PFSK-1 (cell line): Measurements from ENCODE around the gene PELI2.

Experiments used
- FOXP2 ChIP-seq: optimal IDR thresholded peaks from 2 replicates; pipeline ENCODE3; 2011; ENCODE audit warnings: borderline replicate concordance, control low read depth, inconsistent platforms; ENCODE audit not compliant: insufficient read depth; ENCODE audit errors: extremely low read length, extremely low read depth
- POLR2AphosphoS5 ChIP-seq: IDR thresholded peaks from 2 replicates; pipeline ENCODE4 v1.6.1; 2012; ENCODE audit warnings: low read depth, mild to moderate bottlenecking, control low read depth, low read length, moderate library complexity
- SIN3A ChIP-seq: IDR thresholded peaks from 2 replicates; pipeline ENCODE4 v1.6.1; 2012; ENCODE audit warnings: mild to moderate bottlenecking, low read length, moderate library complexity, borderline replicate concordance; ENCODE audit not compliant: insufficient read depth
- TAF1 ChIP-seq: IDR thresholded peaks from 2 replicates; pipeline ENCODE4 v1.6.1; 2012; ENCODE audit warnings: low read length, control low read depth, borderline replicate concordance; ENCODE audit not compliant: insufficient read depth
- TF ChIP-seq, protein P1 (sequence below), 2 experiments: IDR thresholded peaks; 2 replicates each; pipeline versions ENCODE4 v1.6.1 to v1.8.0; 2011 to 2012; ENCODE audit warnings: low read depth in 2 of 2, low read length in 2 of 2, control low read depth in 1 of 2, inconsistent platforms in 1 of 2, mild to moderate bottlenecking in 1 of 2, moderate library complexity in 1 of 2; ENCODE audit not compliant: insufficient read depth in 1 of 2

DNA sequence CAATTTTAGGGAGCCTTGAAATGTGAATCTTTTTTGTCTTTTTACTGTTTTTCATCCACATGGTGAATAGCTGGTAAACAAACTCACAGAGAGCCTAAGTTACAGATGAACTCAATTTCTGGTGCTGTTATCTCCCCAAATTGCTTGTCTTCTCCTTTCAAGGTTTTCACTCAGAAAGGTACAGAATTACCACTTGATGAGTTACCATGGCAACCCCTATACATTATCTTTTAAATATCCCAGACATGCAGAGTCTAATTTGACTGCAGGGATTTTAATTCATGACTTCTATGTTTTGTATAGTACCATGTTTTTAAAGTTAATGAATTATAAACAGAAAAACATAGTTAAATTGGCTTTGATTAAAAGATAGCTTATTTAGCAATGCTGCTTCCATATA is 203.7 kb downstream of the PELI2 start:
- TF ChIP-seq, protein P1, sequence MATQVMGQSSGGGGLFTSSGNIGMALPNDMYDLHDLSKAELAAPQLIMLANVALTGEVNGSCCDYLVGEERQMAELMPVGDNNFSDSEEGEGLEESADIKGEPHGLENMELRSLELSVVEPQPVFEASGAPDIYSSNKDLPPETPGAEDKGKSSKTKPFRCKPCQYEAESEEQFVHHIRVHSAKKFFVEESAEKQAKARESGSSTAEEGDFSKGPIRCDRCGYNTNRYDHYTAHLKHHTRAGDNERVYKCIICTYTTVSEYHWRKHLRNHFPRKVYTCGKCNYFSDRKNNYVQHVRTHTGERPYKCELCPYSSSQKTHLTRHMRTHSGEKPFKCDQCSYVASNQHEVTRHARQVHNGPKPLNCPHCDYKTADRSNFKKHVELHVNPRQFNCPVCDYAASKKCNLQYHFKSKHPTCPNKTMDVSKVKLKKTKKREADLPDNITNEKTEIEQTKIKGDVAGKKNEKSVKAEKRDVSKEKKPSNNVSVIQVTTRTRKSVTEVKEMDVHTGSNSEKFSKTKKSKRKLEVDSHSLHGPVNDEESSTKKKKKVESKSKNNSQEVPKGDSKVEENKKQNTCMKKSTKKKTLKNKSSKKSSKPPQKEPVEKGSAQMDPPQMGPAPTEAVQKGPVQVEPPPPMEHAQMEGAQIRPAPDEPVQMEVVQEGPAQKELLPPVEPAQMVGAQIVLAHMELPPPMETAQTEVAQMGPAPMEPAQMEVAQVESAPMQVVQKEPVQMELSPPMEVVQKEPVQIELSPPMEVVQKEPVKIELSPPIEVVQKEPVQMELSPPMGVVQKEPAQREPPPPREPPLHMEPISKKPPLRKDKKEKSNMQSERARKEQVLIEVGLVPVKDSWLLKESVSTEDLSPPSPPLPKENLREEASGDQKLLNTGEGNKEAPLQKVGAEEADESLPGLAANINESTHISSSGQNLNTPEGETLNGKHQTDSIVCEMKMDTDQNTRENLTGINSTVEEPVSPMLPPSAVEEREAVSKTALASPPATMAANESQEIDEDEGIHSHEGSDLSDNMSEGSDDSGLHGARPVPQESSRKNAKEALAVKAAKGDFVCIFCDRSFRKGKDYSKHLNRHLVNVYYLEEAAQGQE (IDR thresholded peaks at IDR 0.05; ENCODE audit: insufficient read depth in 1 of 2, low read depth in 2 of 2, low read length in 2 of 2) = no peak
- TF ChIP-seq TAF1 (no peak), POLR2AphosphoS5 (no peak), SIN3A (no peak), FOXP2 (no peak)
